22Rv1 (cell line): Measurements from ENCODE around the gene EFNA2.

Experiments
- H3K27ac ChIP-seq: fragments of 450-650 bp; 2 replicates; pipeline ENCODE4 v1.5.1; 2017
- CTCF ChIP-seq: fragments of 450-650 bp; IDR thresholded peaks from 2 replicates; pipeline ENCODE4 v1.5.1; 2017; ENCODE audit warnings: mild to moderate bottlenecking
- ZFX ChIP-seq: fragments of 450-650 bp; IDR thresholded peaks from 2 replicates; pipeline ENCODE4 v1.6.1; 2017; ENCODE audit warnings: antibody characterized with exemption, borderline replicate concordance

EFNA2 gene

GRCh38 chr19:1277061-1277460 lies 8.6 kb upstream of the EFNA2 start:
- no peak for TF ChIP-seq CTCF
- no peak for TF ChIP-seq ZFX
- peak overlapping the region; percentile 99 for H3K27ac ChIP-seq

GRCh38 chr19:1278074-1278473 lies 7.6 kb upstream of the EFNA2 start:
- peak overlapping the region; percentile 99 for H3K27ac ChIP-seq
- no peak for TF ChIP-seq ZFX
- no peak for TF ChIP-seq CTCF

GRCh38 chr19:1278713-1279660 lies 6.7 kb upstream of the EFNA2 start:
- TF ChIP-seq CTCF (no peak), ZFX (no peak)
- peak overlapping the region; percentile 49; the same call in 1 of the 2 replicates for H3K27ac ChIP-seq

GRCh38 chr19:1279782-1280341 lies 5.8 kb upstream of the EFNA2 start:
- peak overlapping the region; percentile 49 for H3K27ac ChIP-seq

GRCh38 chr19:1280636-1281568 lies 4.8 kb upstream of the EFNA2 start:
- TF ChIP-seq CTCF (no peak), ZFX (no peak)
- H3K27ac ChIP-seq: peak overlapping the region; percentile 49; the same call in 1 of the 2 replicates

More at GRCh38 chr19:1279782-1280341, 5.8 kb upstream of the EFNA2 start:
- peak; percentile 98 for TF ChIP-seq CTCF
- TF ChIP-seq ZFX: no peak

- TF ChIP-seq ZFX: no peak
- TF ChIP-seq CTCF: no peak
- H3K27ac ChIP-seq: no peak overlapping the region
Measured at GRCh38 chr19:1281569-1282287, 3.9 kb upstream of the EFNA2 start.
